MM.1S (cell line): ENCODE measurements around the gene OSBPL10.

ENCODE experiments used
- EZH2phosphoT487 ChIP-seq: fragments of 300-600 bp; sonication (generic); IDR thresholded peaks from 2 replicates; pipeline ENCODE4 v1.6.1; 2018; ENCODE audit warnings: antibody characterized with exemption, low read length
- TF ChIP-seq, protein P1 (sequence below): fragments of 300-600 bp; sonication (generic); IDR thresholded peaks from 2 replicates; pipeline ENCODE4 v1.5.1; 2016; ENCODE audit warnings: antibody characterized with exemption, low read length, mixed read lengths

DNA sequence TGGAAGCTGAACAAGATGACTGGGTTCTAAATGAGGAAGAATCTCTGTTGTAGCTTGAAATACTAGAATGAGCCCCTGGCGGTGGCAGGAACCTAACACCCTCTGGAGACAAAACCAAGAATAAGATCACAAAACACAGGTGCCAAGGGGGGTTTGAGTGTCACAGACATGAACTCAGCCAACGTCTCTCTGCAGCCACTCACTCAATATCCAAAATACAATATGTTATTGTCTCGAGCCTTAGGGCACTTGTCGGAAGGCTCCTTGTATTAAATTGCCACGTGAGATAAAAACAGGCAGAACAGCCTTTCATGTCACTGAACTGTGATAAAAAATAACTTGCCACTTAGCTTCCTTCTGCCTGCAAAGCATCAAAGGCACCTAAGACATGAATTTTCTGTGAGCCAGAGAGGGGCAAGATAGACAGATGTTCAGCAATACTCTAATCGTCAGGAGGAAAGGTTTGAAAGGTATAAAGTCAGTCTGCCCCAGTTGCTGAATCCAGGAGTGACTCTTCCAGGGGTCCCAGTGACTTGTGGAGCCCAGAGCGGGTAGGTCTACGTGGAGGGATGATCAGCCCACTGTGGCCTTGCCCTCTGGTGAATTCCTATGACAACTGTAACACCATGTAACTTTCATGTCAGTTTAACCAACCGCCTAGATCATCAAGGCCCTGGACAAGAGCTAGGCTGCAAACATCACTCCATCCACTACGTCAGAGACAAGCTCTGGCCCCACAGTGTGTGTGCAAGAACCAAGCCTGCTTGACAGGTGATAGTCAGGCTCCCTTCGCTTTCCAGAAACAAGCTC is 165.2 kb downstream of the OSBPL10 start:
- TF ChIP-seq, protein P1, sequence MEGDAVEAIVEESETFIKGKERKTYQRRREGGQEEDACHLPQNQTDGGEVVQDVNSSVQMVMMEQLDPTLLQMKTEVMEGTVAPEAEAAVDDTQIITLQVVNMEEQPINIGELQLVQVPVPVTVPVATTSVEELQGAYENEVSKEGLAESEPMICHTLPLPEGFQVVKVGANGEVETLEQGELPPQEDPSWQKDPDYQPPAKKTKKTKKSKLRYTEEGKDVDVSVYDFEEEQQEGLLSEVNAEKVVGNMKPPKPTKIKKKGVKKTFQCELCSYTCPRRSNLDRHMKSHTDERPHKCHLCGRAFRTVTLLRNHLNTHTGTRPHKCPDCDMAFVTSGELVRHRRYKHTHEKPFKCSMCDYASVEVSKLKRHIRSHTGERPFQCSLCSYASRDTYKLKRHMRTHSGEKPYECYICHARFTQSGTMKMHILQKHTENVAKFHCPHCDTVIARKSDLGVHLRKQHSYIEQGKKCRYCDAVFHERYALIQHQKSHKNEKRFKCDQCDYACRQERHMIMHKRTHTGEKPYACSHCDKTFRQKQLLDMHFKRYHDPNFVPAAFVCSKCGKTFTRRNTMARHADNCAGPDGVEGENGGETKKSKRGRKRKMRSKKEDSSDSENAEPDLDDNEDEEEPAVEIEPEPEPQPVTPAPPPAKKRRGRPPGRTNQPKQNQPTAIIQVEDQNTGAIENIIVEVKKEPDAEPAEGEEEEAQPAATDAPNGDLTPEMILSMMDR = no peak
- no peak for TF ChIP-seq EZH2phosphoT487
